ENCODE measurements around the gene KLHL6.

DNA sequence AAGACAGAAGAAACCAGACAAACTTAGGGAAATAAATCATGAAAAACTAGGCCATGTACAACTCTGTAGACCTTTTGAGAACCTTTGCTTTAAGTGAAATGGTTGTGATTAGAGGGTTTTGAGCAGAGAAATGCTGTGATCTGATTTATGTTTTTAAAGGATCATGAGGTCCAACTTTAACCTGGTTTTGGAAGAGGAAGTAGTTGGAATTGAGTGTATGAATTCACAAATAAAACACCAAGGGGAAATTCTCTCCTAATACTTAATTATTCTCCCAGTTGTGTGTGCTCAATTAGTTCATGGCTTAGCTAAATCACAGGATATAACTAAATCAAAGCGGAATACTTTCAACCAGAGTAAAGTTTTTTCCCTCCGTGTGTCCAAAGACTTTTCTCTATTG, 81.5 kb downstream of the KLHL6 start:
- TF ChIP-seq, protein P1, sequence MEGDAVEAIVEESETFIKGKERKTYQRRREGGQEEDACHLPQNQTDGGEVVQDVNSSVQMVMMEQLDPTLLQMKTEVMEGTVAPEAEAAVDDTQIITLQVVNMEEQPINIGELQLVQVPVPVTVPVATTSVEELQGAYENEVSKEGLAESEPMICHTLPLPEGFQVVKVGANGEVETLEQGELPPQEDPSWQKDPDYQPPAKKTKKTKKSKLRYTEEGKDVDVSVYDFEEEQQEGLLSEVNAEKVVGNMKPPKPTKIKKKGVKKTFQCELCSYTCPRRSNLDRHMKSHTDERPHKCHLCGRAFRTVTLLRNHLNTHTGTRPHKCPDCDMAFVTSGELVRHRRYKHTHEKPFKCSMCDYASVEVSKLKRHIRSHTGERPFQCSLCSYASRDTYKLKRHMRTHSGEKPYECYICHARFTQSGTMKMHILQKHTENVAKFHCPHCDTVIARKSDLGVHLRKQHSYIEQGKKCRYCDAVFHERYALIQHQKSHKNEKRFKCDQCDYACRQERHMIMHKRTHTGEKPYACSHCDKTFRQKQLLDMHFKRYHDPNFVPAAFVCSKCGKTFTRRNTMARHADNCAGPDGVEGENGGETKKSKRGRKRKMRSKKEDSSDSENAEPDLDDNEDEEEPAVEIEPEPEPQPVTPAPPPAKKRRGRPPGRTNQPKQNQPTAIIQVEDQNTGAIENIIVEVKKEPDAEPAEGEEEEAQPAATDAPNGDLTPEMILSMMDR (IDR thresholded peaks at IDR 0.05), result no peak
- TF ChIP-seq ZFX (IDR thresholded peaks at IDR 0.05; ENCODE audit: borderline replicate concordance), result no peak
